Right ventricle myocardium superior (tissue), 1 donor: ENCODE data around the gene PBX1. TPM values are rescaled to one million over a fixed set of nuclear protein-coding genes. Genes with fewer than 3 reads are reported as not detected.
A peak's percentile ranks its signal among the peaks of the same experiment; 100 is the strongest.

ENCODE experiments used
- ATAC-seq: fragments of 200-7000 bp; cut with Tn5 transposase; one replicate; pipeline ENCODE4 v1.9.1; 2020; ENCODE audit warnings: mild to moderate bottlenecking; ENCODE audit not compliant: poor library complexity
- DNase-seq: peaks from one replicate; pipeline ENCODE4 v3.0.0-alpha.2; 2020
- intact Hi-C: fragments of 100-400 bp; cut with DNase I; formaldehyde crosslinking; loops from one replicate; pipeline ENCODE4 v1.11.2; 2022
- total RNA-seq: library from RNA; stranded (reverse); fragmentation: NEBNext Ultra II Directional; extraction: Animal tissue kit (Norgen Biotek cat#: 25700); gene quantifications from one replicate; pipeline ENCODE4 v1.2.1, GENCODE V29; 2021
- donor health status: DM: no; HTN: yes; CAD: no; lungs with severe emphysema.

The PBX1 gene
- total RNA-seq, 1 donor from 2014 or later = 69.1 TPM

DNA sequence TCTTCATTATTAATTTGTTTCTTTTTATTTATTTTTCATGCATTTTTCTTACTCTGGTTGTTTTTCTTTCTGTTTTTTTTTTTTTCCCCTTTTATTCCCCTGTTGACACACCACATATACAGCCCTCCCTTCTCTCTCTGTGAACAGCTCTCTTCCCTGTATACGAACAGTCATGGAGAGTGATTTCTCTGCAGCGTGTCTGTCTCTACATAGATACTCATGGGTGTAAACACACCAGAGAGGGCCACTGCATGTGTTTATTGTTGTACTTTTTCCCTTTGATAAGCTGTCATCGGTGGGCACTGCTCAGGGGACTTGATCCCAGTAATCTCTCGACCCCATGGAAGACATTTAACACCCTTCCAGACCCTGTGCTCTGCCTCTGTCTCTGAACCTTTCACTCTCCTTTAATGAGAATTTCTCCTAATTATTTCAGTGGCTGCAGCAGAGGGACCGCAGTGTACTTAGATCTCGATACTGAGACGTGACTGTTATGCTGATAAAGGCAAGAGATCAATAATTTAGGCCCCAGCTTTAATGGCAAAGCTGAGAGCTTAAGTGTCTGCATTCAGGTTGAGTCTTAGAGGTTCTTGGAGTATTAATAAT lies 113.1 kb downstream of the PBX1 start:
- intact Hi-C loops = no loop called here
- peak; percentile 32 for ATAC-seq

DNA sequence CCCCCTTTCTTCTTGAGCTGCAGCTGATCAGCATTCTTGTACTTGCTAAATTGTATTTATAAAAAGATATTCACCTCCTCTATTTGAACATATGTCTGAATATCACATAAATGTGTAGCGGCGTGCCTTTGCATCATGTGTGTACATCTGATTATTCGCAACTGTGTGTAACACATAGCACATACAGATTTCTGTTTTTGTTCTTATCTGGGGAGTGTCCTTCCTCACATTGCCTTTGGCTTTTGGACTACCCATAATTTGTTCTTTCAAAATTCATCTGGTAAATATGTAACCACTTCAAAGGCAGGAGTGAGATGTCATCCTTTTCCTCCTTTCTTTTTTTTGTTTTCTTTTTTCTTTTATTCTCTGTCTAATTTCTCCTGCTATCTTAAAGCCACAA lies 113.6 kb downstream of the PBX1 start:
- intact Hi-C loops = no loop called here
- no peak for ATAC-seq
- no peak for DNase-seq

More for the DNA sequence above, 113.1 kb downstream of the PBX1 start:
- DNase-seq = no peak

DNA sequence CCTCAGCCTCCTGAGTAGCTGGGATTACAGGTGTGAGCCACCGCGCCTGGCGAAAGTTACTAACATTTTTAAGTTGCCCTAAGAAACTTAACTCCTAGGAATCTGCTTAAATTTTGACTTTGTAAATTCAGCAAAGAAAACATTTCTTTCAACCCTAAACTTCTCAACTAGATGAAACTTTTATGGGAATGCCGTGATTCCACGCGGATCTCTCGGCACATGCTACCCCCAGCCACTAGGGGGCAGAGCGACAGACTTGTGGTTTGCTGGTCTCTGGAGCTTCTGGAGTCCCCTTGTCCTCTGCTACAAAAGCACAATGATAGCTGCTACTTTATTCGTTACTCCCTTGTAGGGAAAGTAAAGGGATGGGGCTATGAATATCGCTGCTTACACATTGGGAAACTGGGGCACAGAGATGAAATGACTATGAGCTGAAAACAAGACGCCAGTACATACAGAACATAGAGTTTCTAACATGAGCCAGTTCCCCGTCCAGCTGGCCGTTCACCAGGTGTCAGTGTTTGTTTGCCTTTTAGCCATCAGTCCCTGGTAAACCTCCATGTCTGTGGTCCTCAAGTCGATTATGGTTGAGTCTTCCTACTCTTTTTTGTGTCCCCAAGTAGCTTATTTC lies 114.7 kb downstream of the PBX1 start:
- ATAC-seq = no peak
- intact Hi-C loops = no loop called here
- DNase-seq = no peak

DNA sequence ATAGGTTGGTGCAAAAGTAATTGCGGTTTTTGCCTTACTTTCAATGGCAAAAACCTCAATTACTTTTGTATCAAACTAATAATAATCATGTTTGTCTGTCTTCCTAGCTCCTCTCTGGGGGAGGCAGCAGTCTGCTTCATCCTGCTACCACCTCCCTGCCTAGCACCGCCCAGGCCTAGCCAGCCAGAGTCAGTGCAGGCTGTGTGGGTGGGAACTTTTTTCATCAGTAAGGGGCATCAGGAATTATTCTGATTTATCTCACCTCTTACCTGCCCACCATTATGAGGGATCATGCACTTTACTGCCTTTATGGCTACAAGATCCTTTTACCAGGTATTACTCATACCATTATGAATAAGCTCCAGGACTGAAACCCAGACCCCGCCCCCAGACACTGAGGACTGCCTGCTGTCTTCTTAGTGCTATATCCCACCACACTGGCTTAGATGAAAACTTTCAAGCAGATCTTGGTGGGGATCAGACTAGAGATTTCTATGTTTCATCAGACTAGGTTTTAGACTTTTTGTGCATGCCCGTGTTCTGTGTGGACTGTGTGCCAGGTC lies 116.4 kb downstream of the PBX1 start:
- intact Hi-C loops = no loop called here
- DNase-seq (no peak), ATAC-seq (no peak)

DNA sequence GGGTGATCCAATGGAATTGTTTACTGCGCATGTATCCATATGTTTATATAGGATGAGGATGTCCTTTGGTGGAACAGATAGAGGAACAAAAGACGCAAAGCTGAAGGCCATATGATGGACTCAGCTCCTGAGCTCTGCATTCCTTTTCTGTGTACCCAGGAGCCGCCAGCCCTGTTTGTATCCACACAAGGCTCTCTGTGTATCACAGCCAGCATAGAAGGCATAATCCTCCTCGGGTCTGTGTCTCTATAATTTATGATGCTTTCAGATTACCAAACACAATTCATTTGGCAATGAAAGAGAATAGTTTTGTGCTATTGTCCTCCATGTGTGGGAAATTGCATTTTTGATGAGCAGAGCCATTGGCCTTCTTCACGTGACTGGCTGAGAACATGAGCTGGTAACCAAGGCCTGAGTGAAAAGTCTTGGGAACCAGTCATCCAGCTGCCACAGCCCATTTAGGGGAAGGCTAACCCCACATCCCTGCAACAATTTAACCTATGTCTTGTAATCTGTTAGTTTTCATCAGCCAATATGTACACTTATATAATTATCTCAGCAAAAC lies 119.2 kb downstream of the PBX1 start:
- ATAC-seq (no peak), DNase-seq (no peak)
- intact Hi-C loops = no loop called here

DNA sequence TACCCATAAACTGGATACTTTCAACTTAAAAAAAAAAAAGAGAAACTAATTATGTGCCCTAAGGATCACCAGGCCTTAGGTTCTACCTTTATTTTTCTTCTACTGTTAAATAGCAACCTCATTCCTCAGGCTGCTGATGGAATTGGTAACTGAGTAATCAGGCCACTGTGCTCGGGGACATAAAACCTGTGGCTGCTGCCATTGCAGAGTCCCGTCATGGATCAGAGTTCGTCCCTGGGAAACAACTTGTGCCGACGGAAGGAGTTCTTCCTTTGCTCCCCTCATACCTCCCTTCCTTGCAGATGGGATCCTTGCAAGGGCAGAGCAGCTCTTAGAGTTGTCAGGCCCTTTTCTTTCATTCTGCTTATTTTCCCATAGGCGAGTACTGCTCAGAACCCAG lies 123.6 kb downstream of the PBX1 start:
- no peak for DNase-seq
- intact Hi-C loops = no loop called here
- no peak for ATAC-seq

DNA sequence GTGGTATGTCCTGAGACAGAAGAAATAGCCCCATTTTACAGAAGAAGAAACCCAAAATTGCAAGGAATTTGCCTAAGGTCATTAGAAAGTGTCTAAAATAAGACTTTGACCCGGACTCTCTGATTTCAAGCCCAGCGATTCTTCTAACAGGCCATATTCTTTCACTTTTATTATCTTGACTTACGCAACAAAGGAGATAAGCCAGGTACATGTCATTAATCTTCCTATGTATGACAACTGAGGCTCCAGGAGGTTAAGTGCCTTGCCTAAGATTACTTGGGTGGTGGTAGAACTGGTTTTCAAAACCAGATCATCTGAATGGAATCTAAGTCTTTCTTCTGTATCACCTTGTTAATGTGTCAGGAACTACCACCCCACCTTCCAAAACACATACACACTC lies 124.3 kb downstream of the PBX1 start:
- intact Hi-C loops = no loop called here
- ATAC-seq (peak; percentile 23), DNase-seq (no peak)

DNA sequence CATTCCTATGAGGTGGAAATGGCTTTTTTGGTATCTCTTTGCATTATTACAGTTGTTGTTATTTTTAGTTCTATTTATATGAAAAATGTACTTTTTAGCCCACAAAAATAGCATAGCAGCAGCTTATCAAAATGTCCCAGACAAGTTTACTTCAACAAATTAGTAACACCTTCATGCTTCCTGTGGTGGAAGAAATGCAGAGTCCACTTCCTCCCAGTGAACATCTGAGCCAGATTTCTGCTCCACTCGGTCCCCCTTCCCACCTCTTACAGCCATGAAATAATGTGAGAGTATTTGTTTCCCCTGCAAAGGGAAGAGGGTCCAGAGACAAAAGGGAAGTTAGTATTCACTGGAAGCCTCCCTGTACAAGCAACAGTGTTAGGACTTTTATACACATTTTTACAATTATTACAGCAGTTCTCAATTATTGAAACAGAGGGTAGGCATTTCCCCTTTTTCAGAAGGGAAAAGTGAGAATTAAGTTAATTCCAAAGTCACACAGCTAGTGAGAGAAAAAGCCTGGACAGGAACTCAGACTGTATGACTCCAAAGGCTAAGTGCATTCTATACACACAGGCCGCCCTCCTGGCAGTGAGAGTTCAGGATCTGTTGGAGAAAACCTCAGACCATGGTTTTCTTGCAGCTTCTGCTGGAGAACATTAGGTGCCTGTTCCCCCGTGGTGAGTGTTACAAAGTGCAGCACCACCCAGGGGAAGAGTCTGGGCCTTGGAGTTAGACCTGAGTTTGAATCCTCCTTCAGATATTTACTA lies 126.5 kb downstream of the PBX1 start:
- DNase-seq = no peak
- no peak for ATAC-seq
- intact Hi-C loops = no loop called here

DNA sequence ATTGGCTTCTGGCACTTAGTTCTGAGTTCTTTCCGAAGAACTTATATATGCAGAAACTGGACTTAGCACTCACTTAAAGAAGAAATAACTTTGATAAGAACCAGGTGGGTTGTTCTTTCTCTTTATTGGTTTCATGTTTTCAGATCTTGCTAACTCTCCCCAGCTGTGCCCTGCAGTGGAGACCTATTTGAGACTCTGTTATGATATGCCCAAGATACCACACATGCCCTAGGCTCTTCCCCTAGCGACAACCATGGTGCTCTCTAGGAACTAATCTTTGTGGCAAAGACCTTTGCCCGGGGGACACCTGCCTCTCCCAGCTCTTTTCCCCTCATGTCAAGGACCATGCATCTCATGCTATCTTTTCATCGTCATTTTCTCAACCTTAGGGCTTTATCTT lies 128.8 kb downstream of the PBX1 start:
- no peak for DNase-seq
- no peak for ATAC-seq
- intact Hi-C loops = no loop called here

DNA sequence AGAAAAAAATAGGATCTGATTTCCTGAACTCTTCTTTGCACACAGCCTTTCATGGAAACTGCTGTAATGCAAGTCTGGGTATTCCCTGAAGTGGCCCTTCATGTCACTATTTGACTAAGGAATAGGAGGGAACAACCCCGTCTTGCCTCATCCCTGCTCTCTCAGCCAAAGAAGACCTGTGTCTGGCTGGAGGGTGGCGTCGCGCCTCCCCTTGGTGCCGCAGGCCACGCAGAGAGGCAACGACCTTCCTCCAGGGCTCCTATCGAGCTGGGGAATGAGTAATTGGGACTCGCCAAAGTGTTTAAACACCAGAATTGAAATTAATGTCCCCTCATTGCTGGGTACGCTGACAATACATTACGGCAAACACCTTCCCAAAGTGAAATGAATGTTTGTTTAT lies 129.8 kb downstream of the PBX1 start:
- no peak for ATAC-seq
- intact Hi-C loops = no loop called here
- DNase-seq = no peak

DNA sequence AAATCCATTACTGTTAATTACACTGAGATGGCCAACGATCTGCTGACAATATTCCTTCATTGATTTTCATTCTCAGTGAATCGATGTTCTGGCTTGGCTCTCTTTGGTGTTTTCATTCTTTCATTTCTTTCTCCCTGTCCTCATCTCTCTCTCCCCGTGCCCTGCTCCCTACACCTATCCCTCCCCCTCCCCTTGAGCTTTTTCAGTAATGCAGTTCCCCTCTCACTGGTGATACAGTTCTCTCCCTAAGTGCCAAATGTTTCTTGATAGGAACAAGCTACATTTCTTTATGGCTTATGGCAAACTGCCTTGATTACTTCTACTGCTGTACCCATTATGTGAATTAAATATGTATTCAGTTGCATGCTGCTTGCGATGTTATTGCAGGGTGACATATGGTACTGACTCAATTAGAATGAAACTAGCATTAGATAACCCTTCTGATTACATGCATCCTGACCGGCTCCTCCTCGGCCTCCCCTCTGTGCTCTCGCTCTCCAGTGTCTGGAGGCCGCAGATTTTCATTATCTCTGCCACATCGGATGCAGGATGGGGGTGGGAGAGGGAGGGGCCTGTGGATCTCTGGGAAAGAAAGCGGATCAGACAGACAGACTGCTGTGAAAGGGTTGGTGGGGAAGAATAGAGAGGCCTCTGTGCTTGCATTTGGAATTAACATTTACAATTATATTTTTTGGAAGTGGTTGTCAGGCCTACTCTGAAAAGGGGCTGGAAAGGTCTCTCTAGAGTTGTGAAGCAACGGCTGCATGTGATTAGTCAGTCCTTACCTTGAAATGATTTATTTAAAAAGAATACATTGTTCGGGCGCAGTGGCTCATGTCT lies 130.9 kb downstream of the PBX1 start:
- intact Hi-C loops = no loop called here
- no peak for ATAC-seq

DNA sequence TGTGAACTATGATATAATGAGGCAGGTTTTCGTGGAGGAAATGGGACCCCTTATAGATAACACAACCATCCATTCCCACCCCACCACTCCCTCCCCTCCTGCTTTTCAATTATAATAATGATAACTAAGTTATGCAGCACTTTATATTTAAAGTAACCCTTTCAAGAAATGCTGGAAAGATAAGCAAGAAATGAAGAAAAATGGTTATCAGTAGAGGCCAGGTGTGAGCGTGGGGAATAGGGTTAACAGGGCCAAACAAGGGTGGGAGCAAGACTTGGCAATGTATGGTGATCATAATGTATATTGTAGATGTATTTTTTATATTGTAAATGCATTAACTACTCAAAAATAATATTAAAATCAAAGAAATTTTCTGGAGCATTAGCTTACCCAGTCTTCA lies 133.4 kb downstream of the PBX1 start:
- intact Hi-C loops = no loop called here
- ATAC-seq = no peak
- no peak for DNase-seq

More for the DNA sequence above, 130.9 kb downstream of the PBX1 start:
- DNase-seq = no peak

DNA sequence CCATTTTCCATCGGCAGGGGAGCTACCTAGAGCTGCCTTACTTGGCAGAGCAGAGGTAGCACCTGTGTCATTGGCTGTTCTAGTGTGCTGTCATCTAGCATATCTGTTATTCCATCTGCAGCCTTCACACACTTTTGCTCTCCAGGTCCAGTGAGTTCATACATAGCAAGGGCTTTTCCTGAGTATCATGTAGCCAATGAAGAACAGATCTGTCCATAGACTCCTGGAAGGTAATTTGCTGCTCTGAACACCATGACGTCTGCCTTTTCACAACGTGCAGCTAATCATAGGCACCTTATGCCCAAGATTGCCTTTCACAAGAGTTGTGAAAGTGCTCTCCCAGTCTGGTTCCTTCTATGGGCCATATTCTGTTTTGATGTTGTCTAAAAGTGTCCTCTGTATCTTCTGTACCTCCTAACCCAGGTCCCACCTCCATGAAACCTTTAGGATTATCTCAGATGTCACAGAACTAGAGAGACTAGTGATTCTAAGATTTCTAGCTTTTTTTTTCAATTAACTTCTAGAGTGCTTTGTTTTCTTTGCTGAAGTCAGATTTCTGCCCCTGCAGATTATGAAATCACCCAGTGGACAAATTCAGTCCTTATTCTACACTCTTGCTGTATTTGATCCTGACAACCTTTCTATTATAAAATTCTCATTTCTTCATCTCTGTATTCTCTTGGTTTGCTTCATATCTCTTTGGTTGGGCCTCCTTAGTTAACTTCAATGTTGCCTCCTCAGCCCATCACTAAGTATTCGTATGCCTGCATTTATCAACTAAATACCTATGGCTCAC lies 134.8 kb downstream of the PBX1 start:
- intact Hi-C loops = no loop called here
- no peak for ATAC-seq

DNA sequence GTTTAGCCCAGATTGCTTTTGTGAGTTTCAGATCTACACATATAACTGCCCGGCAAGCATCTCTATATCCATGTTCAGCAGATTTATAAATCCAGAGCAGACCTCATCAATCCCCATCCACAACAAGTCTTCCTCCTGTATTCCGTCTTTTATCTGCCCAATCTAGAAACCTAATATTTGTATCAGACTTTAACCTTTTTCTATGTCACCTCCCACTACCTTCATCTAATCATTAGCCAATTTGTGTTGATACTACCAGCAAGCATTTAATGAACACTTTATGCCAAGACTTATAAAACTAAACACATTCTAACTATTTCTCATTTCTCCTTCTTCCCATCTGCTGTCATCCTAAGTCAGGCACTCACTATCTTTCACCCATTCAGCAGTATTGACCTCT lies 135.5 kb downstream of the PBX1 start:
- DNase-seq (no peak), ATAC-seq (no peak)
- intact Hi-C loops = no loop called here

More for the DNA sequence above, 134.8 kb downstream of the PBX1 start:
- DNase-seq = no peak

DNA sequence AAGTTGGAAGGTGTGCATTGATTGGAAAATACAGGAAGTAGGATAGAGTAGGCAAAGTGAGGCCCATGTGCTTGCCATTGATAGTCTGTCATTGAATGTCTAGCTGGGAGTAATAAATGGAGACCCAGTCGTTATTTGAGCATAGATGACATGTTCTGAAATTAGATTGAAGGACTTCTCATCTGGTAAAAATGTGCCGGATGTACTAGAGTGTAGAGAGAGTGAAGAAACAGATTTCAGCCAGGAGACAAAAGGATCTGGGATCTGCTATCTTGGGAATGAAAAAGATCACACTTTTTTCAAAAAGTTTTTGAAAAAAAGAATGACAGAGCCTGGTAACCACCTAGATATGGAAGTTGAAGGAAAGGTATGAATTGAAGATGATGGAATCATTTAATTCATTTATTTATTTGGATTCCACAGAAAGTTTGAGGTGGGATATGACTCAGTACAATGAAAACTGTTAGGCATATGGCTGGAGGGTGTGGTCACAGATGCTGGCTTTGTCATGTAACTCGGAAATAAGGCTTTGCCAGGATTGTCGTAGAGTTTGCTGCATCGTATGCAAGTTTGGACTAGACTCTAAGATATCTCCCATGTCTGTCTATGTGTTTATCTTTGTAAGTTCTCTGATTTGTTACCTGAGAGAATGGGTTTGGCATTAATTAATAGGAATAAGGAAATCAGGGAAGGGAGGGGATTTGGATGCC lies 137.1 kb downstream of the PBX1 start:
- ATAC-seq (no peak), DNase-seq (no peak)
- intact Hi-C loops = no loop called here

DNA sequence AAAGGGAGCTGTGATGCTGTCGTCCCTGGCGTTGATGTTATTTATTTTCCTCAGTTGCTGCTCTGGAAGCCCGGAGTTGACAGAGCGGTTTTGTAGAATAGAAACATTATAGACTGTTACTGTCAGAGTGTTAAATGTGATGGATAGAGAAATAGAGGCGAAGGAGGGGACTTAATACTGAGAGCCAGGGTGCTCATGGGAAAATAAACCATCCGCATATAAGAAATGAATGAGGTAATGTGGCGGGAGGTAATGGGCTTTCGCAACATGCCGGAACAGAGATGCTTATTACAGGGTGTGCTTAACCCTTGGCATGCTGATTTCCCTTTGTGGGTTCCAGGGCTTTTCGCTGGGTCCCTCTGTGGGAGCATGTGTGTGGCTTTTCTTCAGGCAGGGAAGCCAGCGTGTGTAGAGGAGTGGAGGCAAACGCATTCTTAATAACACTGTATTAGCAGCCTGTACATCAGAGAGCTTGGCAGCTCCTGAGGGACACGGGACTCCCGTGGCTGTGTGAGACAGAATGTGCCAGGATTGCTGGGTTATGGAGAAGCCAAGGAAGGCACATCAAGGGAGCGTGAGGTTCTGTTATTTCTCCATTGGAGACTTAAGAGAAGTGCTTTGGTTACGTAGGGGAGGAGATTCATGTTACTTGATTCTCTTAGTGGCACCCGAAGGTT lies 141.0 kb downstream of the PBX1 start:
- ATAC-seq = peak; percentile 86
- intact Hi-C loops = no loop called here
- DNase-seq = peak; percentile 47

DNA sequence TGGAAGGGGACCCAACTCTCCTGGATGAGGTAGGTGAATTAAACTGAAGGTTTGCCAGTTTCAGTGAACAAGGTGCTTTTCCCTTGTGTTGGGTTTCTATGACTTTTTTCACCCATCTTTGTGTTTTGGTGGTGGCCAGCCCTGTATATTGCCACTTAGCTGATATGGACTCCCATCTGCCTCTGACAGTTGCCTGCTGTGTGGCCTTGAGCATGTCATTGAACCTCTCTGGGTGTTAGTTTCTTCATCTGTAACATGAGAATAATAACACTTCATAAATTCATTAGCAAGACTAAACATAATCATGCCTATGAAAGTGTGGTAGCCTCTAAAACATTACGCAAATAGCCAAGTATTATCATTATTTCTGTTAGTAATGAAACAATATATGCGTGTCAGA lies 141.7 kb downstream of the PBX1 start:
- intact Hi-C loops = no loop called here
- ATAC-seq (no peak), DNase-seq (no peak)
